Measurements from ENCODE around the gene NCKAP5.

The NCKAP5 gene

GRCh38 chr2:133378928-133379549 is 189.2 kb downstream of the NCKAP5 start:
- no peaks in the 10 kb centered on the region for H3K4me1 ChIP-seq (ENCODE audit: insufficient read depth, low read length)
- no peaks in the 10 kb centered on the region for H3K27me3 ChIP-seq (ENCODE audit: insufficient read depth, low read length, poor library complexity)
- TF ChIP-seq CTCF (IDR thresholded peaks at IDR 0.05; ENCODE audit: borderline replicate concordance, extremely low read depth, low read length, poor library complexity, severe bottlenecking) = no peak
- no peak for TF ChIP-seq EZH2 (IDR thresholded peaks at IDR 0.05; ENCODE audit: borderline replicate concordance, low read depth, low read length, severe bottlenecking)
- H3K79me2 ChIP-seq (ENCODE audit: insufficient read depth, low read length) = no peaks in the 10 kb centered on the region
- H3K36me3 ChIP-seq (ENCODE audit: insufficient read depth, low read length) = no peaks in the 10 kb centered on the region
- no peak overlapping the region for H3K27ac ChIP-seq (ENCODE audit: low read length)
- ATAC-seq (ENCODE audit: insufficient read depth, low read depth) = no peak
- no peaks in the 10 kb centered on the region for H3K9me3 ChIP-seq (ENCODE audit: insufficient read depth, low read length, severe bottlenecking)
- H3K9ac ChIP-seq (ENCODE audit: low read depth, low read length) = no peak overlapping the region
- DNase-seq = no peak
- H4K20me1 ChIP-seq (ENCODE audit: insufficient read depth, low read length) = no peaks in the 10 kb centered on the region
- no peak overlapping the region for H3K4me2 ChIP-seq (ENCODE audit: insufficient read depth, low read length)
- H3K4me3 ChIP-seq (ENCODE audit: low read depth in 1 of 2, low read length in 2 of 2) = no peak overlapping the region
- H2AFZ ChIP-seq (ENCODE audit: low read depth, low read length) = no peak overlapping the region

GRCh38 chr2:133378386-133378785 is 189.9 kb downstream of the NCKAP5 start:
- no peak overlapping the region for H2AFZ ChIP-seq (ENCODE audit: low read depth, low read length)
- H3K36me3 ChIP-seq (ENCODE audit: insufficient read depth, low read length) = no peaks in the 10 kb centered on the region
- TF ChIP-seq EZH2 (IDR thresholded peaks at IDR 0.05; ENCODE audit: borderline replicate concordance, low read depth, low read length, severe bottlenecking) = no peak
- DNase-seq (no peak), ATAC-seq (ENCODE audit: insufficient read depth, low read depth) (no peak)
- H3K4me3 ChIP-seq (ENCODE audit: low read depth in 1 of 2, low read length in 2 of 2) = no peak overlapping the region
- H3K9me3 ChIP-seq (ENCODE audit: insufficient read depth, low read length, severe bottlenecking) = no peaks in the 10 kb centered on the region
- H3K4me2 ChIP-seq (ENCODE audit: insufficient read depth, low read length) = no peak overlapping the region
- H3K27me3 ChIP-seq (ENCODE audit: insufficient read depth, low read length, poor library complexity) = no peaks in the 10 kb centered on the region
- H3K79me2 ChIP-seq (ENCODE audit: insufficient read depth, low read length) = no peaks in the 10 kb centered on the region
- no peaks in the 10 kb centered on the region for H3K4me1 ChIP-seq (ENCODE audit: insufficient read depth, low read length)
- H4K20me1 ChIP-seq (ENCODE audit: insufficient read depth, low read length) = no peaks in the 10 kb centered on the region
- H3K27ac ChIP-seq (ENCODE audit: low read length) = no peak overlapping the region
- H3K9ac ChIP-seq (ENCODE audit: low read depth, low read length) = no peak overlapping the region

- TF ChIP-seq EZH2 (IDR thresholded peaks at IDR 0.05; ENCODE audit: borderline replicate concordance, low read depth, low read length, severe bottlenecking) (no peak), CTCF (IDR thresholded peaks at IDR 0.05; ENCODE audit: borderline replicate concordance, extremely low read depth, low read length, poor library complexity, severe bottlenecking) (no peak)
- Histone ChIP-seq H3K36me3 (ENCODE audit: insufficient read depth, low read length) (no peaks in the 10 kb centered on the region), H3K9ac (ENCODE audit: low read depth, low read length) (no peak overlapping the region), H4K20me1 (ENCODE audit: insufficient read depth, low read length) (no peaks in the 10 kb centered on the region), H3K27ac (ENCODE audit: low read length) (no peak overlapping the region), H3K9me3 (ENCODE audit: insufficient read depth, low read length, severe bottlenecking) (no peaks in the 10 kb centered on the region), H3K4me2 (ENCODE audit: insufficient read depth, low read length) (no peak overlapping the region), H3K4me1 (ENCODE audit: insufficient read depth, low read length) (no peaks in the 10 kb centered on the region), H3K79me2 (ENCODE audit: insufficient read depth, low read length) (no peaks in the 10 kb centered on the region), H3K27me3 (ENCODE audit: insufficient read depth, low read length, poor library complexity) (no peaks in the 10 kb centered on the region), H2AFZ (ENCODE audit: low read depth, low read length) (no peak overlapping the region), H3K4me3 (ENCODE audit: low read depth in 1 of 2, low read length in 2 of 2) (no peak overlapping the region)
- ATAC-seq (ENCODE audit: insufficient read depth, low read depth) (no peak), DNase-seq (no peak)
Measured at GRCh38 chr2:133377599-133377998, 190.7 kb downstream of the NCKAP5 start.

GRCh38 chr2:133377021-133377481 is 191.2 kb downstream of the NCKAP5 start:
- TF ChIP-seq CTCF (IDR thresholded peaks at IDR 0.05; ENCODE audit: borderline replicate concordance, extremely low read depth, low read length, poor library complexity, severe bottlenecking) = no peak
- no peak for TF ChIP-seq EZH2 (IDR thresholded peaks at IDR 0.05; ENCODE audit: borderline replicate concordance, low read depth, low read length, severe bottlenecking)

More at GRCh38 chr2:133377021-133377481, 191.2 kb downstream of the NCKAP5 start:
- no peak overlapping the region for H3K4me2 ChIP-seq (ENCODE audit: insufficient read depth, low read length)
- H4K20me1 ChIP-seq (ENCODE audit: insufficient read depth, low read length) = no peaks in the 10 kb centered on the region
- no peak overlapping the region for H3K9ac ChIP-seq (ENCODE audit: low read depth, low read length)
- no peaks in the 10 kb centered on the region for H3K9me3 ChIP-seq (ENCODE audit: insufficient read depth, low read length, severe bottlenecking)
- no peak overlapping the region for H2AFZ ChIP-seq (ENCODE audit: low read depth, low read length)
- H3K27ac ChIP-seq (ENCODE audit: low read length) = no peak overlapping the region
- no peaks in the 10 kb centered on the region for H3K36me3 ChIP-seq (ENCODE audit: insufficient read depth, low read length)
- no peaks in the 10 kb centered on the region for H3K4me1 ChIP-seq (ENCODE audit: insufficient read depth, low read length)
- DNase-seq (no peak), ATAC-seq (ENCODE audit: insufficient read depth, low read depth) (no peak)
- no peak overlapping the region for H3K4me3 ChIP-seq (ENCODE audit: low read depth in 1 of 2, low read length in 2 of 2)
- no peaks in the 10 kb centered on the region for H3K27me3 ChIP-seq (ENCODE audit: insufficient read depth, low read length, poor library complexity)
- no peaks in the 10 kb centered on the region for H3K79me2 ChIP-seq (ENCODE audit: insufficient read depth, low read length)

All from DND-41 (cell line).